Right lobe of liver (tissue), 6 donors: Measurements from ENCODE around the gene SGPP2. TPM values are rescaled to one million over a fixed set of nuclear protein-coding genes. Genes with fewer than 3 reads are reported as not detected.

ENCODE experiments used
- ATAC-seq, 4 donors: fragments of 200-7000 bp; cut with Tn5 transposase; one replicate each; pipeline ENCODE4 v1.9.1; 2020; ENCODE audit warnings: mild to moderate bottlenecking in 4 of 4, moderate library complexity in 4 of 4
- DNase-seq, 3 donors: peaks; one replicate each; pipeline ENCODE4 v3.0.0-alpha.2; 2020
- H3K27ac ChIP-seq, 3 donors: fragments of 200-600 bp; one replicate each; pipeline ENCODE4 v1.8.0; 2022
- H3K27me3 ChIP-seq, 2 donors: fragments of 200-600 bp; one replicate each; pipeline ENCODE4 v1.8.0; 2022
- H3K36me3 ChIP-seq, 4 donors: fragments of 200-600 bp; sonication (generic) in 1 of 4; one replicate each; pipeline versions ENCODE4 v1.5.1 to v1.8.0; 2017 to 2022; ENCODE audit warnings: control low read depth in 1 of 4
- H3K4me1 ChIP-seq, 4 donors: fragments of 200-600 bp; sonication (generic) in 1 of 4; one replicate each; pipeline versions ENCODE4 v1.5.1 to v1.8.0; 2017 to 2022; ENCODE audit warnings: control low read depth in 1 of 4
- H3K4me3 ChIP-seq, 3 donors: fragments of 200-600 bp; one replicate each; pipeline ENCODE4 v1.8.0; 2022
- H3K9me3 ChIP-seq, 4 donors: fragments of 200-600 bp; sonication (generic) in 1 of 4; one replicate each; pipeline versions ENCODE4 v1.5.1 to v1.8.0; 2017 to 2022; ENCODE audit warnings: control low read depth in 1 of 4
- POLR2A ChIP-seq: fragments of 450-650 bp; IDR thresholded peaks from one replicate; pipeline ENCODE4 v1.6.1; 2017; ENCODE audit warnings: antibody characterized with exemption, mild to moderate bottlenecking
- WGBS: methylation state at CpG from one replicate; pipeline ENCODE4 v1.1.6; 2018; ENCODE audit warnings: low coverage, low lambda C conversion rate; ENCODE audit not compliant: insufficient coverage; ENCODE audit errors: missing lambda C conversion rate; 5-methylcytosine and 5-hydroxymethylcytosine counted together
- intact Hi-C, 2 donors: fragments of 100-400 bp; cut with DNase I; formaldehyde crosslinking; loops; one replicate each; pipeline versions ENCODE4 v1.11.2 to v1.14.1; 2022
- total RNA-seq, 6 experiments: library from RNA; depleted of rRNA in 2 of 6; stranded (reverse); fragments of >200 nt in 2 of 6; fragmentation: NEBNext Ultra II Directional in 3 of 6; extraction: Animal tissue kit (Norgen Biotek cat#: 25700) in 3 of 6; gene quantifications; one replicate each; pipeline versions ENCODE4 v1.1.0 to v1.2.4, GENCODE V29; 2016 to 2023
- TF ChIP-seq, protein P1 (sequence below), 4 donors: fragments of 200-600 bp in 3 of 4; fragments of 450-650 bp in 1 of 4; IDR thresholded peaks; one replicate each; pipeline versions ENCODE4 v1.5.1 to v1.8.0; 2016 to 2022; ENCODE audit warnings: antibody characterized with exemption in 4 of 4, mild to moderate bottlenecking in 2 of 4
- donor health status: DM: no; HTN: yes; CAD: no.
- donor health status: DM: no; HTN: no; CAD: no.
- donor health status: DM: no; HTN: no; CAD: no.
- donor health status: DM: no; HTN: yes; CAD: no.
- donor health status: DM: no; HTN: yes; CAD: no.

The SGPP2 gene
- total RNA-seq, 6 experiments from 2014 or later = 0.14 to 0.25 (median 0.18) TPM

GRCh38 chr2:222492683-222493082 is 68.3 kb downstream of the SGPP2 start:
- Histone ChIP-seq H3K27ac (no peak overlapping the region), H3K9me3 (no peaks in the 10 kb centered on the region), H3K4me1 (peaks cover 0 to 7% (median 2%) of the 10 kb centered on the region in 4 donors), H3K4me3 (no peak overlapping the region), H3K36me3 (no peaks in the 10 kb centered on the region), H3K27me3 (no peaks in the 10 kb centered on the region)
- TF ChIP-seq, protein P1, sequence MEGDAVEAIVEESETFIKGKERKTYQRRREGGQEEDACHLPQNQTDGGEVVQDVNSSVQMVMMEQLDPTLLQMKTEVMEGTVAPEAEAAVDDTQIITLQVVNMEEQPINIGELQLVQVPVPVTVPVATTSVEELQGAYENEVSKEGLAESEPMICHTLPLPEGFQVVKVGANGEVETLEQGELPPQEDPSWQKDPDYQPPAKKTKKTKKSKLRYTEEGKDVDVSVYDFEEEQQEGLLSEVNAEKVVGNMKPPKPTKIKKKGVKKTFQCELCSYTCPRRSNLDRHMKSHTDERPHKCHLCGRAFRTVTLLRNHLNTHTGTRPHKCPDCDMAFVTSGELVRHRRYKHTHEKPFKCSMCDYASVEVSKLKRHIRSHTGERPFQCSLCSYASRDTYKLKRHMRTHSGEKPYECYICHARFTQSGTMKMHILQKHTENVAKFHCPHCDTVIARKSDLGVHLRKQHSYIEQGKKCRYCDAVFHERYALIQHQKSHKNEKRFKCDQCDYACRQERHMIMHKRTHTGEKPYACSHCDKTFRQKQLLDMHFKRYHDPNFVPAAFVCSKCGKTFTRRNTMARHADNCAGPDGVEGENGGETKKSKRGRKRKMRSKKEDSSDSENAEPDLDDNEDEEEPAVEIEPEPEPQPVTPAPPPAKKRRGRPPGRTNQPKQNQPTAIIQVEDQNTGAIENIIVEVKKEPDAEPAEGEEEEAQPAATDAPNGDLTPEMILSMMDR (IDR thresholded peaks at IDR 0.05) = no peak
- no peak for TF ChIP-seq POLR2A
- intact Hi-C loops = no loop called here
- DNase-seq = peak in 1 of 3 donors; percentile 55
- peak; percentile 72 to 94 (median 90) for ATAC-seq

- H3K4me1 ChIP-seq = peaks cover 0 to 7% (median 2%) of the 10 kb centered on the region in 4 donors
- H3K9me3 ChIP-seq = no peaks in the 10 kb centered on the region
- 68% methylated on average over 8 of the region's 11 CpGs for WGBS
- intact Hi-C loops = no loop called here
- ATAC-seq (no peak), DNase-seq (no peak)
- TF ChIP-seq, protein P1 (IDR thresholded peaks at IDR 0.05) = no peak
- TF ChIP-seq POLR2A = no peak
- no peak overlapping the region for H3K27ac ChIP-seq
- no peak overlapping the region for H3K4me3 ChIP-seq
- no peaks in the 10 kb centered on the region for H3K27me3 ChIP-seq
- H3K36me3 ChIP-seq = no peaks in the 10 kb centered on the region
Observed at GRCh38 chr2:222494104-222494739, 69.9 kb downstream of the SGPP2 start.

GRCh38 chr2:222495388-222495787 is 71.0 kb downstream of the SGPP2 start:
- no peak overlapping the region for H3K4me3 ChIP-seq
- no peak for ATAC-seq
- no peak for TF ChIP-seq POLR2A

GRCh38 chr2:222499226-222499625 is 74.9 kb downstream of the SGPP2 start:
- ATAC-seq (no peak), DNase-seq (no peak)
- Histone ChIP-seq H3K27me3 (no peaks in the 10 kb centered on the region), H3K9me3 (no peaks in the 10 kb centered on the region), H3K4me1 (no peaks in the 10 kb centered on the region), H3K27ac (no peak overlapping the region), H3K4me3 (no peak overlapping the region), H3K36me3 (no peaks in the 10 kb centered on the region)
- TF ChIP-seq, protein P1 (IDR thresholded peaks at IDR 0.05) = no peak
- TF ChIP-seq POLR2A = no peak
- 30% methylated on average over 3 of the region's 3 CpGs for WGBS
- intact Hi-C loops = no loop called here

More at GRCh38 chr2:222495388-222495787, 71.0 kb downstream of the SGPP2 start:
- H3K9me3 ChIP-seq = no peaks in the 10 kb centered on the region
- intact Hi-C loops = no loop called here
- no peaks in the 10 kb centered on the region for H3K27me3 ChIP-seq
- H3K4me1 ChIP-seq = peaks cover 0 to 7% (median 2%) of the 10 kb centered on the region in 4 donors
- H3K36me3 ChIP-seq = no peaks in the 10 kb centered on the region
- DNase-seq = no peak
- WGBS = 83% methylated on average over 1 of the region's 1 CpG
- H3K27ac ChIP-seq = no peak overlapping the region

- Histone ChIP-seq H3K4me3 (no peak overlapping the region), H3K4me1 (no peaks in the 10 kb centered on the region), H3K9me3 (no peaks in the 10 kb centered on the region), H3K36me3 (no peaks in the 10 kb centered on the region), H3K27ac (no peak overlapping the region), H3K27me3 (no peaks in the 10 kb centered on the region)
- intact Hi-C loops = no loop called here
- DNase-seq = no peak
- ATAC-seq = no peak
- 62% methylated on average over 4 of the region's 8 CpGs for whole genome bisulfite sequencing
- no peak for TF ChIP-seq POLR2A
- TF ChIP-seq, protein P1 (IDR thresholded peaks at IDR 0.05) = no peak
Observed at GRCh38 chr2:222504191-222504590, 79.8 kb downstream of the SGPP2 start.
